AG10803 (cell line): Measurements from ENCODE around the gene LDB2.

Experiments
- DNase-seq: peaks from one replicate; pipeline ENCODE4 v3.0.0; 2010; ENCODE audit warnings: low read depth
- H3K4me3 ChIP-seq: 2 replicates; pipeline ENCODE4 v1.5.1; 2011; ENCODE audit warnings: mild to moderate bottlenecking, low read length, control low read depth
- TF ChIP-seq, protein P1 (sequence below): conservative IDR thresholded peaks from 2 replicates; pipeline ENCODE4 v1.5.1; 2011; ENCODE audit warnings: mild to moderate bottlenecking, low read length, control low read depth, inconsistent platforms

Gene LDB2

DNA sequence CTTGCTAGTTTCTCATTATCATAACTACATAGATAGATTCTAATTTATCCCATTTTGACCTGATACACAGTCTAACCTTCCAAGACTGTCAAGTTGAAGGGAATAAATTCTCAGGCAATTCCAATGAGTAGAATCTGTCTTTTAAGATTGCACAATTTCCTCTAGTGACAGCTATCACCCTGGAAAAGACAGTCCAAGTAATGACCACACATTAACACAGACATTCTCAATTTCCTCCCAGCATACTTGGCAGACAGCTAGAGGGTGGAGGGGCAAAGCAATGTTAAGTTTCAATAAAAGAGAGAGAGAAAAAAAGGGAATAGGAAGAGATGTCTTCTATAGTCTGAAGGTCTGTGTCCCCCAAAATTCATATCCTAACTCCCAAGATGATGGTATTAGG, 234.7 kb downstream of the LDB2 start:
- peak; percentile 72 for DNase-seq
- TF ChIP-seq, protein P1, sequence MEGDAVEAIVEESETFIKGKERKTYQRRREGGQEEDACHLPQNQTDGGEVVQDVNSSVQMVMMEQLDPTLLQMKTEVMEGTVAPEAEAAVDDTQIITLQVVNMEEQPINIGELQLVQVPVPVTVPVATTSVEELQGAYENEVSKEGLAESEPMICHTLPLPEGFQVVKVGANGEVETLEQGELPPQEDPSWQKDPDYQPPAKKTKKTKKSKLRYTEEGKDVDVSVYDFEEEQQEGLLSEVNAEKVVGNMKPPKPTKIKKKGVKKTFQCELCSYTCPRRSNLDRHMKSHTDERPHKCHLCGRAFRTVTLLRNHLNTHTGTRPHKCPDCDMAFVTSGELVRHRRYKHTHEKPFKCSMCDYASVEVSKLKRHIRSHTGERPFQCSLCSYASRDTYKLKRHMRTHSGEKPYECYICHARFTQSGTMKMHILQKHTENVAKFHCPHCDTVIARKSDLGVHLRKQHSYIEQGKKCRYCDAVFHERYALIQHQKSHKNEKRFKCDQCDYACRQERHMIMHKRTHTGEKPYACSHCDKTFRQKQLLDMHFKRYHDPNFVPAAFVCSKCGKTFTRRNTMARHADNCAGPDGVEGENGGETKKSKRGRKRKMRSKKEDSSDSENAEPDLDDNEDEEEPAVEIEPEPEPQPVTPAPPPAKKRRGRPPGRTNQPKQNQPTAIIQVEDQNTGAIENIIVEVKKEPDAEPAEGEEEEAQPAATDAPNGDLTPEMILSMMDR = no peak

GRCh38 chr4:16663307-16663706, 235.1 kb downstream of the LDB2 start:
- DNase-seq = peak; percentile 25
- no peak overlapping the region for H3K4me3 ChIP-seq
- TF ChIP-seq, protein P1 = no peak

More for the DNA sequence above, 234.7 kb downstream of the LDB2 start:
- no peak overlapping the region for H3K4me3 ChIP-seq

DNA sequence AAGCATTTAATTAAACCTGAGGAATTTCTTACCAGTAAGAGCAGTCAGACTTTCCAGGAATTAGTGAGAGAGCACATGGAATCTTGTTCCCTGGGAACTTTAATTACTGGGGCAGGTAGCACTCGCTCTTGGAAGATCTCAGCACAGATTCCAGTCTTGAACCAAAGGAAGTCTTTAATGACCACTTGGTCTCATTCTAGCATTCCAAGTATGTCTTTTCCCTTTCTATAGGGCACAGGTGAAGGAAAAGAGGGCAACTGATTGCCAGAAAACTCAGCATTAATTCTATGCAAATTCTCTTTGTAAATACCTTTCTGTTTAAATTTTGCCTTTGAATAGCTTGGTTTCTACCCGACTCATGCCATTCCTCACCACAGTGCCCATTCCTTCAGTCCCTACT, 236.6 kb downstream of the LDB2 start:
- H3K4me3 ChIP-seq = no peak overlapping the region
- TF ChIP-seq, protein P1 = no peak
- no peak for DNase-seq

GRCh38 chr4:16660656-16661055, 237.8 kb downstream of the LDB2 start:
- no peak overlapping the region for H3K4me3 ChIP-seq
- TF ChIP-seq, protein P1 = no peak
- no peak for DNase-seq

DNA sequence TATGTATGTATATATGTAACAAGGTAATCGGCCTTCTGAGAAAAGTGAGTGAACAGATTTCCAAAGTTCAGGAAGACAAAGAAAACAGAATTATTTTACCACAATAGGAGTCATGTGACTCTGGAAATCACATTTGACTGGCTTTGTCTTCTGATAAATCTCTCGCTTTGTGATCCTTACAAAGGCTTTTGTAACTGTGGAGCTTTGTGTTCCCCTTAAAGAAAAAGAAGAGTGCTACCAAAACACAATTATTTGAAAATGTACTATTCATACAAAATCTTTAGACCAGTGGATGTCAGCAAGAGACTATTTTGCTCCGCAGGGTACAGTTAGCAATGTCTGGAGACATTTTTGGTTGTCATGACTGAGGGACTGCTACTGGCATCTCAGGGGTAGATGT, 238.8 kb downstream of the LDB2 start:
- TF ChIP-seq, protein P1 = no peak
- H3K4me3 ChIP-seq = no peak overlapping the region
- DNase-seq = no peak

DNA sequence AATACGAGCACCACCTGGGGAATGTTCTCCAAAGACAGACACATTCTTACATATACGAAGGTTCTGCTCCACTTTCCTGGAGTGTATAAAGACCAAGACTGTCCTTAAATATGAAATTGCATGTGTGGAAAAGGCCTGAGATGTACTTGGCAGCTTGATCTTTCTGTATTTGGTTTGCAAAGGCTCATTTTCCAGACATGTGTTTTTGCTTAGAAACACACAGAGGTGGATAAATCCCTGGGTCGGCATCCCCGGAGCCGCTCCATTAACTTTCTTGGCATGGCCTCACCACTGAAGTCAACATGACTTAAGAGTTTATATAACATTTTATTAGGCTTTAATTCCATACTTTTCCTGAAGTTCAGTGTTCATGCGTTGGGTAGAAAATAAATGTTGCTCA, 239.4 kb downstream of the LDB2 start:
- DNase-seq = peak; percentile 78
- H3K4me3 ChIP-seq = no peak overlapping the region
- TF ChIP-seq, protein P1 = no peak

- no peak overlapping the region for H3K4me3 ChIP-seq
- TF ChIP-seq, protein P1 = no peak
- no peak for DNase-seq
Measured at GRCh38 chr4:16658183-16658582, 240.3 kb downstream of the LDB2 start.
